OCI-LY7 (cell line): ENCODE results near the gene SUSD4. TPM values are rescaled to one million over a fixed set of nuclear protein-coding genes. Genes with fewer than 3 reads are reported as not detected.

Experiments used
- BruUV-seq: library from RNA; stranded (reverse); fragments of 400-500 nt; replicated peaks from 2 replicates; lab custom pipeline; 2021; lab: Mats Ljungman, UMichigan
- CTCF ChIA-PET: fragments of 300-600 bp; sonication (Branson Sonifier 250); formaldehyde crosslinking; loops from one replicate; lab custom pipeline; 2022; ENCODE audit warnings: antibody characterized with exemption; ENCODE audit not compliant: unreplicated experiment; lab: Charles Lee
- POLR2A ChIA-PET: fragments of 300-600 bp; sonication (Branson Sonifier 250); formaldehyde crosslinking; loops from one replicate; lab custom pipeline; 2022; ENCODE audit warnings: antibody characterized with exemption; lab: Charles Lee
- DNase-seq: peaks from one replicate; pipeline ENCODE4 v3.0.0-alpha.2; 2015; ENCODE audit warnings: low spot score
- H2AFZ ChIP-seq: fragments of 200-600 bp; sonication (generic), shearing (Covaris generic); 2 replicates; pipeline ENCODE4 v1.6.1; 2014; ENCODE audit warnings: mild to moderate bottlenecking, antibody characterized with exemption, low read length, moderate library complexity
- H3K27ac ChIP-seq: fragments of 200-600 bp; sonication (generic); 2 replicates; pipeline ENCODE4 v1.5.1; 2014; ENCODE audit warnings: mixed run types, low read depth, mild to moderate bottlenecking, moderate library complexity, low read length, inconsistent platforms; ENCODE audit not compliant: poor library complexity, severe bottlenecking
- H3K36me3 ChIP-seq: fragments of 200-600 bp; sonication (generic); 2 replicates; pipeline ENCODE4 v1.6.1; 2014; ENCODE audit warnings: mild to moderate bottlenecking, antibody characterized with exemption, low read length, moderate library complexity, mixed read lengths; ENCODE audit not compliant: insufficient read depth
- H3K4me1 ChIP-seq: fragments of 200-600 bp; sonication (generic); 2 replicates; pipeline ENCODE4 v1.5.1; 2014; ENCODE audit warnings: mild to moderate bottlenecking, low read length; ENCODE audit not compliant: insufficient read depth, poor library complexity, severe bottlenecking
- H3K4me2 ChIP-seq: fragments of 200-600 bp; sonication (generic); 2 replicates; pipeline ENCODE4 v1.6.1; 2014; ENCODE audit warnings: mild to moderate bottlenecking, low read length
- H3K4me3 ChIP-seq: fragments of 200-600 bp; sonication (generic); 2 replicates; pipeline ENCODE4 v1.5.1; 2014; ENCODE audit warnings: mild to moderate bottlenecking, low read depth, low read length; ENCODE audit not compliant: poor library complexity, severe bottlenecking
- H3K79me2 ChIP-seq: fragments of 200-600 bp; sonication (generic); 2 replicates; pipeline ENCODE4 v1.6.1; 2016; ENCODE audit warnings: low read depth, mild to moderate bottlenecking, low read length, moderate library complexity, mixed read lengths; ENCODE audit not compliant: insufficient read depth
- H3K9me2 ChIP-seq: fragments of 200-600 bp; sonication (generic); 2 replicates; pipeline ENCODE4 v1.6.1; 2016; ENCODE audit warnings: mild to moderate bottlenecking, low read length, mixed read lengths; ENCODE audit not compliant: insufficient read depth
- H3K9me3 ChIP-seq: fragments of 200-600 bp; sonication (generic); 2 replicates; pipeline ENCODE4 v1.6.1; 2014; ENCODE audit warnings: mild to moderate bottlenecking, mixed run types, low read length, mixed read lengths
- H4K20me1 ChIP-seq: fragments of 200-600 bp; sonication (generic); 2 replicates; pipeline ENCODE4 v1.6.1; 2014; ENCODE audit warnings: mild to moderate bottlenecking, antibody characterized with exemption, low read length, moderate library complexity, mixed read lengths; ENCODE audit not compliant: insufficient read depth
- EZH2phosphoT487 ChIP-seq: fragments of 200-600 bp; sonication (generic); IDR thresholded peaks from 2 replicates; pipeline ENCODE4 v1.6.1; 2018; ENCODE audit warnings: low read depth, borderline replicate concordance, mild to moderate bottlenecking, mixed run types, antibody characterized with exemption, low read length, moderate library complexity, mixed read lengths
- intact Hi-C: fragments of 100-400 bp; cut with micrococcal nuclease; formaldehyde crosslinking; loops from one replicate; pipeline ENCODE4 v1.10.0; 2022; ENCODE audit not compliant: unreplicated experiment
- total RNA-seq, 2 experiments: library from RNA; depleted of rRNA in 1 of 2; stranded (reverse); fragments of >200 nt in 1 of 2; shearing (Covaris generic) in 1 of 2; gene quantifications; 2 replicates each; pipeline ENCODE4 v1.2.3, GENCODE V29; 2014 to 2022
- TF ChIP-seq, protein P1 (sequence below): fragments of 200-600 bp; sonication (generic); conservative IDR thresholded peaks from 2 replicates; pipeline ENCODE4 v1.5.1; 2014; ENCODE audit warnings: mild to moderate bottlenecking, antibody characterized with exemption, low read length, moderate library complexity, mixed read lengths

The SUSD4 gene
- total RNA-seq, 2 experiments from 2014 or later, result 0.42 TPM; not detected in 1

DNA sequence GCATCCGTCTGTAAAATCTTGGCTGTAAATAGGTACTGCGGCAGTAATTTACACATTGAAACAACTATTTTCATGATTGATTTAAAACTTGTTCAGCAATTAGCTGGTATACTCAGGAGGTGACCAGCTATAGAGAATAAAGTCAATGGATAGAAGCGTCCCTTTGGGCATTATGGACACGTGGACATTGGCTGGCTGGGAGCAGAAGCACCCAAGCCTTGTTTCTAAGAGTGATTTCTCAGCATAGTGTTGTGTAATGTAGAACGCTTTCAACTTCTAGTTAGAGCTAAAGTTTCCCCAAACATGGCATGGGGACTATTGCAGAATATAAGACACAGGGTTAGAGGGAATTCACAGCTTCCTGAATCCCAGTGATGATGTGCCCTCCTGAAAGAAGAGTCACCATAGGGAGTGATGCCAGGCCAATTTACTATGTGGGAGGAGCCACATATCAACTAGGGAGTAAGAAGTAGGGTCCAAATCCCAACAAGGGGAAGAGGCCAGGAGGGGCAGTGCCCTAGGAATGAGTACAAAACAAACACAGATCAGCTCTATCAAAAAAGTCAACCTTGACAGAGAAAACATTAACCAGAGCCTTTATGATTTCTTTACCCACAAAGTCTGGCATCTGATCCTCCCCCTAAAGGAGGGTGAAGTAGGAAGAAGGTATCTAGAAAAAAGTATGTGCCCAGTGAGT is 92.7 kb downstream of the SUSD4 start:
- Histone ChIP-seq H3K9me3 (no peaks in the 10 kb centered on the region), H3K4me3 (no peak overlapping the region), H3K36me3 (no peaks in the 10 kb centered on the region), H3K4me1 (no peaks in the 10 kb centered on the region), H2AFZ (no peak overlapping the region), H4K20me1 (no peaks in the 10 kb centered on the region; the same call in 1 of the 2 replicates), H3K79me2 (no peaks in the 10 kb centered on the region), H3K4me2 (no peak overlapping the region), H3K9me2 (no peaks in the 10 kb centered on the region), H3K27ac (no peak overlapping the region)
- DNase-seq, result no peak
- no TSS peak for BruUV-seq
- intact Hi-C loops, result no loop called here
- ChIA-PET POLR2A (no interaction called here), CTCF (no interaction called here)
- TF ChIP-seq EZH2phosphoT487, result no peak
- TF ChIP-seq, protein P1, sequence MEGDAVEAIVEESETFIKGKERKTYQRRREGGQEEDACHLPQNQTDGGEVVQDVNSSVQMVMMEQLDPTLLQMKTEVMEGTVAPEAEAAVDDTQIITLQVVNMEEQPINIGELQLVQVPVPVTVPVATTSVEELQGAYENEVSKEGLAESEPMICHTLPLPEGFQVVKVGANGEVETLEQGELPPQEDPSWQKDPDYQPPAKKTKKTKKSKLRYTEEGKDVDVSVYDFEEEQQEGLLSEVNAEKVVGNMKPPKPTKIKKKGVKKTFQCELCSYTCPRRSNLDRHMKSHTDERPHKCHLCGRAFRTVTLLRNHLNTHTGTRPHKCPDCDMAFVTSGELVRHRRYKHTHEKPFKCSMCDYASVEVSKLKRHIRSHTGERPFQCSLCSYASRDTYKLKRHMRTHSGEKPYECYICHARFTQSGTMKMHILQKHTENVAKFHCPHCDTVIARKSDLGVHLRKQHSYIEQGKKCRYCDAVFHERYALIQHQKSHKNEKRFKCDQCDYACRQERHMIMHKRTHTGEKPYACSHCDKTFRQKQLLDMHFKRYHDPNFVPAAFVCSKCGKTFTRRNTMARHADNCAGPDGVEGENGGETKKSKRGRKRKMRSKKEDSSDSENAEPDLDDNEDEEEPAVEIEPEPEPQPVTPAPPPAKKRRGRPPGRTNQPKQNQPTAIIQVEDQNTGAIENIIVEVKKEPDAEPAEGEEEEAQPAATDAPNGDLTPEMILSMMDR, result no peak

DNA sequence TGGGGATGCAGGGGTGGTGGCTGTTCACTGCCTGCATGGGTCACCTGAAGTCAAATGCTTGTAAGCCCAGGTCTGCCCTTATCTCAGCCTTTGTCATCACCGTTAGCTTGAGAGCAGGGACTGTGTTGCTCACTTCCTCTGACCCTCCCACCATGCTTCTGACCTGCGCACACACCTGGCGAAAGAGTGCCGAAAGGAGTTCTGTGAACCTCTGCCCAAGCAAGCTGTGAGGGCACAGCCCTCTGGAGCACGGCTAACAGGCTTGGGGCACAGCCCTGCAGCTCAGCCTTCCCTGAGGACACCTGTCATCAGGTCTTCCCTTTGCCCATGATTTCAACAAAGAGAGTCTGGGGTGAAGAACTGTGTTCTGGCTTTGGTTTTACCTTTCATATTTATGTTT is 93.8 kb downstream of the SUSD4 start:
- H3K79me2 ChIP-seq, result no peaks in the 10 kb centered on the region
- H3K4me2 ChIP-seq, result no peak overlapping the region
- DNase-seq, result no peak
- no peaks in the 10 kb centered on the region for H3K9me3 ChIP-seq
- H3K36me3 ChIP-seq, result no peaks in the 10 kb centered on the region
- intact Hi-C loops, result no loop called here
- H3K27ac ChIP-seq, result no peak overlapping the region
- no peaks in the 10 kb centered on the region for H3K4me1 ChIP-seq
- ChIA-PET CTCF (no interaction called here), POLR2A (no interaction called here)
- H4K20me1 ChIP-seq, result no peaks in the 10 kb centered on the region; the same call in 1 of the 2 replicates
- H3K9me2 ChIP-seq, result no peaks in the 10 kb centered on the region
- H2AFZ ChIP-seq, result no peak overlapping the region
- no peak overlapping the region for H3K4me3 ChIP-seq
- TF ChIP-seq, protein P1, result no peak
- no peak for TF ChIP-seq EZH2phosphoT487
- BruUV-seq, result no TSS peak

DNA sequence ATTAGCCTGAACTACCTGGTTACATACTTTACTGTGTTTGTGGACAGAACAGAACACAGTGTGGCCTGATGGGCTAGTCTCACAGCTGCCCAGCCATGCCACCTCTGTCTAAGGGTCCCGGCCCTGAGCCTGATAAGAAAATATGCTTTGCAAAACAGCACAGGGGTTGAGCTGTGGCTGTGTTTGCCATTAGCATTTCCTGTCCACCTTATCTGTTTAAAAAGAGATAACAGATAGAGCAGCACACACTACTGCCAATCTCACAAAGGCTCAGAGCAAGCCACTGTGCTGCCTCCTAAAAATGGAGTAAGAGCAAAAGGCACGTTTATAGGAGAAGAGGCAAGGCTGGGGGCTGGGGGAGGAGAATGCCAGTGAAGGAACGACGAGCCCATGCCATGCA is 95.0 kb downstream of the SUSD4 start:
- DNase-seq, result no peak
- Histone ChIP-seq H3K4me3 (no peak overlapping the region), H3K36me3 (no peaks in the 10 kb centered on the region), H2AFZ (no peak overlapping the region), H3K9me3 (no peaks in the 10 kb centered on the region), H3K4me1 (no peaks in the 10 kb centered on the region), H3K9me2 (no peaks in the 10 kb centered on the region), H4K20me1 (no peaks in the 10 kb centered on the region; the same call in 1 of the 2 replicates), H3K79me2 (no peaks in the 10 kb centered on the region), H3K4me2 (no peak overlapping the region), H3K27ac (no peak overlapping the region)
- BruUV-seq, result no TSS peak
- ChIA-PET CTCF (no interaction called here), POLR2A (no interaction called here)
- intact Hi-C loops, result no loop called here
- no peak for TF ChIP-seq EZH2phosphoT487
- TF ChIP-seq, protein P1, result no peak
